OCI-LY7 (cell line): Measurements from ENCODE around the gene SNN. TPM values are rescaled to one million over a fixed set of nuclear protein-coding genes. Genes with fewer than 3 reads are reported as not detected.

Experiments used
- BruUV-seq: library from RNA; stranded (reverse); fragments of 400-500 nt; replicated peaks from 2 replicates; lab custom pipeline; 2021; lab: Mats Ljungman, UMichigan
- CTCF ChIA-PET: fragments of 300-600 bp; sonication (Branson Sonifier 250); formaldehyde crosslinking; loops from one replicate; lab custom pipeline; 2022; ENCODE audit warnings: antibody characterized with exemption; ENCODE audit not compliant: unreplicated experiment; lab: Charles Lee
- POLR2A ChIA-PET: fragments of 300-600 bp; sonication (Branson Sonifier 250); formaldehyde crosslinking; loops from one replicate; lab custom pipeline; 2022; ENCODE audit warnings: antibody characterized with exemption; lab: Charles Lee
- DNase-seq: peaks from one replicate; pipeline ENCODE4 v3.0.0-alpha.2; 2015; ENCODE audit warnings: low spot score
- H2AFZ ChIP-seq: fragments of 200-600 bp; sonication (generic), shearing (Covaris generic); 2 replicates; pipeline ENCODE4 v1.6.1; 2014; ENCODE audit warnings: mild to moderate bottlenecking, antibody characterized with exemption, low read length, moderate library complexity
- H3K27ac ChIP-seq: fragments of 200-600 bp; sonication (generic); 2 replicates; pipeline ENCODE4 v1.5.1; 2014; ENCODE audit warnings: mixed run types, low read depth, mild to moderate bottlenecking, moderate library complexity, low read length, inconsistent platforms; ENCODE audit not compliant: poor library complexity, severe bottlenecking
- H3K36me3 ChIP-seq: fragments of 200-600 bp; sonication (generic); 2 replicates; pipeline ENCODE4 v1.6.1; 2014; ENCODE audit warnings: mild to moderate bottlenecking, antibody characterized with exemption, low read length, moderate library complexity, mixed read lengths; ENCODE audit not compliant: insufficient read depth
- H3K4me1 ChIP-seq: fragments of 200-600 bp; sonication (generic); 2 replicates; pipeline ENCODE4 v1.5.1; 2014; ENCODE audit warnings: mild to moderate bottlenecking, low read length; ENCODE audit not compliant: insufficient read depth, poor library complexity, severe bottlenecking
- H3K4me2 ChIP-seq: fragments of 200-600 bp; sonication (generic); 2 replicates; pipeline ENCODE4 v1.6.1; 2014; ENCODE audit warnings: mild to moderate bottlenecking, low read length
- H3K4me3 ChIP-seq: fragments of 200-600 bp; sonication (generic); 2 replicates; pipeline ENCODE4 v1.5.1; 2014; ENCODE audit warnings: mild to moderate bottlenecking, low read depth, low read length; ENCODE audit not compliant: poor library complexity, severe bottlenecking
- H3K79me2 ChIP-seq: fragments of 200-600 bp; sonication (generic); 2 replicates; pipeline ENCODE4 v1.6.1; 2016; ENCODE audit warnings: low read depth, mild to moderate bottlenecking, low read length, moderate library complexity, mixed read lengths; ENCODE audit not compliant: insufficient read depth
- H3K9me2 ChIP-seq: fragments of 200-600 bp; sonication (generic); 2 replicates; pipeline ENCODE4 v1.6.1; 2016; ENCODE audit warnings: mild to moderate bottlenecking, low read length, mixed read lengths; ENCODE audit not compliant: insufficient read depth
- H3K9me3 ChIP-seq: fragments of 200-600 bp; sonication (generic); 2 replicates; pipeline ENCODE4 v1.6.1; 2014; ENCODE audit warnings: mild to moderate bottlenecking, mixed run types, low read length, mixed read lengths
- H4K20me1 ChIP-seq: fragments of 200-600 bp; sonication (generic); 2 replicates; pipeline ENCODE4 v1.6.1; 2014; ENCODE audit warnings: mild to moderate bottlenecking, antibody characterized with exemption, low read length, moderate library complexity, mixed read lengths; ENCODE audit not compliant: insufficient read depth
- CTCF ChIP-seq: fragments of 200-600 bp; sonication (generic); conservative IDR thresholded peaks from 2 replicates; pipeline ENCODE4 v1.5.1; 2014; ENCODE audit warnings: mild to moderate bottlenecking, antibody characterized with exemption, low read length, moderate library complexity, mixed read lengths
- EZH2phosphoT487 ChIP-seq: fragments of 200-600 bp; sonication (generic); IDR thresholded peaks from 2 replicates; pipeline ENCODE4 v1.6.1; 2018; ENCODE audit warnings: low read depth, borderline replicate concordance, mild to moderate bottlenecking, mixed run types, antibody characterized with exemption, low read length, moderate library complexity, mixed read lengths
- intact Hi-C: fragments of 100-400 bp; cut with micrococcal nuclease; formaldehyde crosslinking; loops from one replicate; pipeline ENCODE4 v1.10.0; 2022; ENCODE audit not compliant: unreplicated experiment
- total RNA-seq, 2 experiments: library from RNA; depleted of rRNA in 1 of 2; stranded (reverse); fragments of >200 nt in 1 of 2; shearing (Covaris generic) in 1 of 2; gene quantifications; 2 replicates each; pipeline ENCODE4 v1.2.3, GENCODE V29; 2014 to 2022

Gene SNN
- total RNA-seq, 2 experiments from 2014 or later = 27.8 to 31.8 TPM

GRCh38 chr16:11679941-11680911 lies 12.0 kb downstream of the SNN start:
- Histone ChIP-seq H3K79me2 (peaks cover 41% of the 10 kb centered on the region), H3K27ac (peak overlapping the region; percentile 98), H3K4me1 (peaks cover 99% of the 10 kb centered on the region), H3K4me3 (peak overlapping the region; percentile 59), H3K36me3 (peaks cover 76% of the 10 kb centered on the region), H2AFZ (no peak overlapping the region), H4K20me1 (no peaks in the 10 kb centered on the region), H3K9me3 (no peaks in the 10 kb centered on the region), H3K9me2 (no peaks in the 10 kb centered on the region), H3K4me2 (peak overlapping the region; percentile 80)
- peak; percentile 39 for TF ChIP-seq CTCF
- TF ChIP-seq EZH2phosphoT487 = no peak
- CTCF ChIA-PET = no interaction called here
- intact Hi-C loops = loop anchor here (5.0 kb wide), 1 partner anchor 287 kb away; the partner anchor contains the start of gene TNFRSF17
- POLR2A ChIA-PET = interaction anchor here (0.7 to 2.0 kb wide), 4 partner anchors 9 to 28 kb away, joined by 3 to 6 read pairs (median 4); no protein-coding TSS in a partner anchor
- no peak for DNase-seq
- no TSS peak for BruUV-seq

GRCh38 chr16:11681556-11681955 lies 13.3 kb downstream of the SNN start:
- peak; percentile 95 for DNase-seq
- H3K4me2 ChIP-seq = peak overlapping the region; percentile 80
- CTCF ChIA-PET = no interaction called here
- TF ChIP-seq EZH2phosphoT487 = no peak
- TF ChIP-seq CTCF = no peak
- intact Hi-C loops = loop anchor here (5.0 kb wide), 1 partner anchor 286 kb away; the partner anchor contains the start of gene TNFRSF17
- no TSS peak for BruUV-seq
- no peaks in the 10 kb centered on the region for H3K9me3 ChIP-seq
- peak overlapping the region; percentile 59 for H3K4me3 ChIP-seq
- no peaks in the 10 kb centered on the region for H3K9me2 ChIP-seq
- POLR2A ChIA-PET = interaction anchor here (0.9 to 1.0 kb wide), 3 partner anchors 60 to 116 kb away, joined by 3 to 5 read pairs (median 5); partner anchors contain the start of genes TXNDC11 and ZC3H7A
- H3K27ac ChIP-seq = peak overlapping the region; percentile 98
- H3K4me1 ChIP-seq = peaks cover 100% of the 10 kb centered on the region
- peaks cover 54% of the 10 kb centered on the region for H3K79me2 ChIP-seq
- no peak overlapping the region for H2AFZ ChIP-seq
- no peaks in the 10 kb centered on the region for H4K20me1 ChIP-seq
- H3K36me3 ChIP-seq = peaks cover 76% of the 10 kb centered on the region
